ENCODE results near the gene SYCP3.

DNA sequence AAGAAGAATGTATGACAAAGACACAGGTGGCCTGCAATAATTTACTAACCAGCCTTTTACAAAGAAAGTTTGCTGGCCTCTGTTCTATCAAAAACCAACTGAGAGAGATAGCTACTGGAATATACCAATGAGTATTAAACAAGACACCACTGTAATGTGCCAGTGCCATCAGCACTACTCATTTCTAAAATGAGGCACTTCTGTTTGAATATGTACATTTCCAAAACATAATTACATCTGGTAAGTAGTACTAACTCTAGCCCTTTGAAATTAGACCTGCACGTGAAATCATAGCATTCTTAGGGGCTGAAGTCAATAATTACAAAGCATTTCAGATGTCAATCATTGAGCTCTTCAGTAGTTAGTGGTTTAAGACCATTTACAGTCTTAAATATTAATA is 6.9 kb upstream of the SYCP3 start:
- TF ChIP-seq, protein P1, sequence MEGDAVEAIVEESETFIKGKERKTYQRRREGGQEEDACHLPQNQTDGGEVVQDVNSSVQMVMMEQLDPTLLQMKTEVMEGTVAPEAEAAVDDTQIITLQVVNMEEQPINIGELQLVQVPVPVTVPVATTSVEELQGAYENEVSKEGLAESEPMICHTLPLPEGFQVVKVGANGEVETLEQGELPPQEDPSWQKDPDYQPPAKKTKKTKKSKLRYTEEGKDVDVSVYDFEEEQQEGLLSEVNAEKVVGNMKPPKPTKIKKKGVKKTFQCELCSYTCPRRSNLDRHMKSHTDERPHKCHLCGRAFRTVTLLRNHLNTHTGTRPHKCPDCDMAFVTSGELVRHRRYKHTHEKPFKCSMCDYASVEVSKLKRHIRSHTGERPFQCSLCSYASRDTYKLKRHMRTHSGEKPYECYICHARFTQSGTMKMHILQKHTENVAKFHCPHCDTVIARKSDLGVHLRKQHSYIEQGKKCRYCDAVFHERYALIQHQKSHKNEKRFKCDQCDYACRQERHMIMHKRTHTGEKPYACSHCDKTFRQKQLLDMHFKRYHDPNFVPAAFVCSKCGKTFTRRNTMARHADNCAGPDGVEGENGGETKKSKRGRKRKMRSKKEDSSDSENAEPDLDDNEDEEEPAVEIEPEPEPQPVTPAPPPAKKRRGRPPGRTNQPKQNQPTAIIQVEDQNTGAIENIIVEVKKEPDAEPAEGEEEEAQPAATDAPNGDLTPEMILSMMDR (CRISPR knock-in tag; IDR thresholded peaks at IDR 0.05), result no peak
- TF ChIP-seq FUBP1 (CRISPR knock-in tag; IDR thresholded peaks at IDR 0.05; ENCODE audit: borderline replicate concordance) (no peak), ZNF563 (CRISPR knock-in tag; IDR thresholded peaks at IDR 0.05) (no peak), CEBPB (IDR thresholded peaks at IDR 0.05; ENCODE audit: borderline replicate concordance, low read depth, low read length) (no peak)
